WTC11 (cell line): ENCODE results near the gene NANOS2. TPM values are rescaled to one million over a fixed set of nuclear protein-coding genes. Genes with fewer than 3 reads are reported as not detected.
A peak's percentile ranks its signal among the peaks of the same experiment; 100 is the strongest.

Experiments
- ATAC-seq: fragments of 200-7000 bp; cut with Tn5 transposase; 2 replicates; pipeline ENCODE4 v1.10.0; 2021; ENCODE audit warnings: mild to moderate bottlenecking, moderate library complexity
- CTCF ChIA-PET: fragments of 300-600 bp; sonication (Branson Sonifier 250); formaldehyde crosslinking; loops from one replicate; lab custom pipeline; 2021; ENCODE audit warnings: antibody characterized with exemption; lab: Charles Lee
- POLR2A ChIA-PET: fragments of 350-600 bp; sonication (Branson Sonifier 250); formaldehyde crosslinking; loops from one replicate; lab custom pipeline; 2021; ENCODE audit warnings: antibody characterized with exemption; lab: Charles Lee
- DNase-seq: peaks from one replicate; pipeline ENCODE4 v3.0.0; 2021; ENCODE audit warnings: low spot score
- H3K27ac Mint-ChIP-seq: 2 replicates; pipeline ENCODE4 v1.8.0; 2021; ENCODE audit warnings: mixed read lengths
- H3K27me3 Mint-ChIP-seq: 2 replicates; pipeline ENCODE4 v1.8.0; 2021; ENCODE audit warnings: low read depth, mild to moderate bottlenecking, moderate library complexity, mixed read lengths
- H3K36me3 Mint-ChIP-seq: 2 replicates; pipeline ENCODE4 v1.8.0; 2021; ENCODE audit warnings: mixed read lengths
- H3K4me1 Mint-ChIP-seq: 2 replicates; pipeline ENCODE4 v1.8.0; 2022; ENCODE audit warnings: mixed read lengths
- H3K4me3 Mint-ChIP-seq: 2 replicates; pipeline ENCODE4 v1.8.0; 2021; ENCODE audit warnings: mild to moderate bottlenecking, moderate library complexity, mixed read lengths
- H3K9me3 Mint-ChIP-seq: 2 replicates; pipeline ENCODE4 v1.8.0; 2021; ENCODE audit warnings: mixed read lengths
- CDX4 ChIP-seq: fragments of 250-450 bp; sonication (Bioruptor Pico); IDR thresholded peaks from 2 replicates; pipeline ENCODE4 v1.9.0; 2021; ENCODE audit warnings: moderate library complexity, mild to moderate bottlenecking, inconsistent platforms, borderline replicate concordance
- CREM ChIP-seq: sonication (generic); formaldehyde crosslinking; IDR thresholded peaks from 2 replicates; pipeline ENCODE4 v1.8.1; 2022; ENCODE audit warnings: mild to moderate bottlenecking, missing genetic modification reagents, moderate library complexity
- E2F4 ChIP-seq: sonication (generic); formaldehyde crosslinking; IDR thresholded peaks from 2 replicates; pipeline ENCODE4 v1.8.1; 2022; ENCODE audit warnings: low read depth, mild to moderate bottlenecking, moderate library complexity, missing genetic modification reagents, borderline replicate concordance
- ETV6 ChIP-seq: sonication (generic); formaldehyde crosslinking; IDR thresholded peaks from 2 replicates; pipeline ENCODE4 v1.8.1; 2022; ENCODE audit warnings: mild to moderate bottlenecking, missing genetic modification reagents
- FOXJ3 ChIP-seq: sonication (generic); formaldehyde crosslinking; IDR thresholded peaks from 2 replicates; pipeline ENCODE4 v1.9.0; 2021; ENCODE audit warnings: missing genetic modification reagents, mild to moderate bottlenecking, borderline replicate concordance
- IRF2 ChIP-seq: sonication (generic); formaldehyde crosslinking; IDR thresholded peaks from 2 replicates; pipeline ENCODE4 v1.8.0; 2022; ENCODE audit warnings: low read depth, missing genetic modification reagents, borderline replicate concordance
- JAZF1 ChIP-seq: fragments of 250-450 bp; sonication (Bioruptor Pico); IDR thresholded peaks from 2 replicates; pipeline ENCODE4 v1.9.0; 2021; ENCODE audit warnings: moderate library complexity, mild to moderate bottlenecking, inconsistent platforms
- KAT7 ChIP-seq: sonication (generic); formaldehyde crosslinking; IDR thresholded peaks from 2 replicates; pipeline ENCODE4 v1.8.1; 2023; ENCODE audit warnings: missing genetic modification reagents, mild to moderate bottlenecking, borderline replicate concordance
- MLX ChIP-seq: sonication (generic); formaldehyde crosslinking; IDR thresholded peaks from 2 replicates; pipeline ENCODE4 v1.8.1; 2023; ENCODE audit warnings: mild to moderate bottlenecking, missing genetic modification reagents, moderate library complexity
- NFE2L1 ChIP-seq: sonication (generic); formaldehyde crosslinking; IDR thresholded peaks from 2 replicates; pipeline ENCODE4 v1.8.1; 2023; ENCODE audit warnings: missing genetic modification reagents
- NFYB ChIP-seq: sonication (generic); formaldehyde crosslinking; conservative IDR thresholded peaks from 2 replicates; pipeline ENCODE4 v1.8.0; 2022; ENCODE audit warnings: low read depth, missing genetic modification reagents
- NR2C2 ChIP-seq: sonication (generic); formaldehyde crosslinking; IDR thresholded peaks from 2 replicates; pipeline ENCODE4 v1.8.0; 2022; ENCODE audit warnings: mild to moderate bottlenecking, missing genetic modification reagents
- OVOL2 ChIP-seq: fragments of 250-450 bp; sonication (Bioruptor Pico); IDR thresholded peaks from 2 replicates; pipeline ENCODE4 v1.9.0; 2021; ENCODE audit warnings: mild to moderate bottlenecking, borderline replicate concordance
- RELA ChIP-seq: sonication (generic); formaldehyde crosslinking; IDR thresholded peaks from 2 replicates; pipeline ENCODE4 v1.8.1; 2022; ENCODE audit warnings: missing genetic modification reagents, mild to moderate bottlenecking, borderline replicate concordance
- ZBTB21 ChIP-seq: sonication (generic); formaldehyde crosslinking; IDR thresholded peaks from 2 replicates; pipeline ENCODE4 v1.8.1; 2023; ENCODE audit warnings: mild to moderate bottlenecking, missing genetic modification reagents, borderline replicate concordance
- ZBTB43 ChIP-seq: sonication (generic); formaldehyde crosslinking; IDR thresholded peaks from 2 replicates; pipeline ENCODE4 v1.8.1; 2023; ENCODE audit warnings: mild to moderate bottlenecking, missing genetic modification reagents
- ZNF121 ChIP-seq: sonication (generic); formaldehyde crosslinking; IDR thresholded peaks from 2 replicates; pipeline ENCODE4 v1.8.0; 2023; ENCODE audit warnings: missing genetic modification reagents
- ZNF232 ChIP-seq: sonication (generic); formaldehyde crosslinking; IDR thresholded peaks from 2 replicates; pipeline ENCODE4 v1.8.0; 2022; ENCODE audit warnings: mild to moderate bottlenecking, missing genetic modification reagents
- ZNF317 ChIP-seq: sonication (generic); formaldehyde crosslinking; IDR thresholded peaks from 2 replicates; pipeline ENCODE4 v1.8.1; 2023; ENCODE audit warnings: low read depth, mild to moderate bottlenecking, moderate library complexity, missing genetic modification reagents, borderline replicate concordance
- ZNF396 ChIP-seq: fragments of 250-450 bp; sonication (Bioruptor Pico); IDR thresholded peaks from 2 replicates; pipeline ENCODE4 v1.8.0; 2021; ENCODE audit warnings: mild to moderate bottlenecking, moderate library complexity, borderline replicate concordance
- total RNA-seq: library from RNA; stranded (reverse); gene quantifications from 3 replicates; pipeline ENCODE4 v1.2.3, GENCODE V29; 2021
- TF ChIP-seq, protein P1 (sequence below): sonication (generic); formaldehyde crosslinking; IDR thresholded peaks from 2 replicates; pipeline ENCODE4 v1.8.0; 2023; ENCODE audit warnings: missing genetic modification reagents
- TF ChIP-seq, protein P2 (sequence below): sonication (generic); formaldehyde crosslinking; IDR thresholded peaks from 2 replicates; pipeline ENCODE4 v1.8.1; 2022; ENCODE audit warnings: missing genetic modification reagents, borderline replicate concordance
- TF ChIP-seq, protein P3 (sequence below): sonication (generic); formaldehyde crosslinking; IDR thresholded peaks from 2 replicates; pipeline ENCODE4 v1.8.1; 2023; ENCODE audit warnings: mild to moderate bottlenecking, missing genetic modification reagents

NANOS2 gene
- total RNA-seq, 1 experiment from 2014 or later, result 0.13 TPM

GRCh38 chr19:45953676-45954075 lies 39.1 kb upstream of the NANOS2 start:
- 0 out of 2 replicates have a peak overlapping the region, but pooled peaks have one; percentile 85 for H3K27ac Mint-ChIP-seq
- ATAC-seq (no peak), DNase-seq (no peak)
- TF ChIP-seq ZNF317 (CRISPR knock-in tag), result no peak
- TF ChIP-seq, protein P1, sequence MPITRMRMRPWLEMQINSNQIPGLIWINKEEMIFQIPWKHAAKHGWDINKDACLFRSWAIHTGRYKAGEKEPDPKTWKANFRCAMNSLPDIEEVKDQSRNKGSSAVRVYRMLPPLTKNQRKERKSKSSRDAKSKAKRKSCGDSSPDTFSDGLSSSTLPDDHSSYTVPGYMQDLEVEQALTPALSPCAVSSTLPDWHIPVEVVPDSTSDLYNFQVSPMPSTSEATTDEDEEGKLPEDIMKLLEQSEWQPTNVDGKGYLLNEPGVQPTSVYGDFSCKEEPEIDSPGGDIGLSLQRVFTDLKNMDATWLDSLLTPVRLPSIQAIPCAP (CRISPR knock-in tag), result no peak
- no peak for TF ChIP-seq NR2C2 (CRISPR knock-in tag)
- no peak for TF ChIP-seq IRF2 (CRISPR knock-in tag)
- TF ChIP-seq E2F4, result no peak
- TF ChIP-seq, protein P2, sequence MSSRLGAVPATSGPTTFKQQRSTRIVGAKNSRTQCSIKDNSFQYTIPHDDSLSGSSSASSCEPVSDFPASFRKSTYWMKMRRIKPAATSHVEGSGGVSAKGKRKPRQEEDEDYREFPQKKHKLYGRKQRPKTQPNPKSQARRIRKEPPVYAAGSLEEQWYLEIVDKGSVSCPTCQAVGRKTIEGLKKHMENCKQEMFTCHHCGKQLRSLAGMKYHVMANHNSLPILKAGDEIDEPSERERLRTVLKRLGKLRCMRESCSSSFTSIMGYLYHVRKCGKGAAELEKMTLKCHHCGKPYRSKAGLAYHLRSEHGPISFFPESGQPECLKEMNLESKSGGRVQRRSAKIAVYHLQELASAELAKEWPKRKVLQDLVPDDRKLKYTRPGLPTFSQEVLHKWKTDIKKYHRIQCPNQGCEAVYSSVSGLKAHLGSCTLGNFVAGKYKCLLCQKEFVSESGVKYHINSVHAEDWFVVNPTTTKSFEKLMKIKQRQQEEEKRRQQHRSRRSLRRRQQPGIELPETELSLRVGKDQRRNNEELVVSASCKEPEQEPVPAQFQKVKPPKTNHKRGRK (CRISPR knock-in tag), result no peak
- TF ChIP-seq MLX, result no peak
- TF ChIP-seq ZBTB43, result no peak
- TF ChIP-seq NFYB (CRISPR knock-in tag), result no peak
- TF ChIP-seq ZNF396 (CRISPR knock-in tag), result no peak
- TF ChIP-seq, protein P3, sequence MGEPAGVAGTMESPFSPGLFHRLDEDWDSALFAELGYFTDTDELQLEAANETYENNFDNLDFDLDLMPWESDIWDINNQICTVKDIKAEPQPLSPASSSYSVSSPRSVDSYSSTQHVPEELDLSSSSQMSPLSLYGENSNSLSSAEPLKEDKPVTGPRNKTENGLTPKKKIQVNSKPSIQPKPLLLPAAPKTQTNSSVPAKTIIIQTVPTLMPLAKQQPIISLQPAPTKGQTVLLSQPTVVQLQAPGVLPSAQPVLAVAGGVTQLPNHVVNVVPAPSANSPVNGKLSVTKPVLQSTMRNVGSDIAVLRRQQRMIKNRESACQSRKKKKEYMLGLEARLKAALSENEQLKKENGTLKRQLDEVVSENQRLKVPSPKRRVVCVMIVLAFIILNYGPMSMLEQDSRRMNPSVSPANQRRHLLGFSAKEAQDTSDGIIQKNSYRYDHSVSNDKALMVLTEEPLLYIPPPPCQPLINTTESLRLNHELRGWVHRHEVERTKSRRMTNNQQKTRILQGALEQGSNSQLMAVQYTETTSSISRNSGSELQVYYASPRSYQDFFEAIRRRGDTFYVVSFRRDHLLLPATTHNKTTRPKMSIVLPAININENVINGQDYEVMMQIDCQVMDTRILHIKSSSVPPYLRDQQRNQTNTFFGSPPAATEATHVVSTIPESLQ (CRISPR knock-in tag), result no peak
- no peak for TF ChIP-seq ZNF121
- TF ChIP-seq RELA (CRISPR knock-in tag), result no peak
- POLR2A ChIA-PET, result no interaction called here
- peaks cover 4% of the 10 kb centered on the region; the same call in 1 of the 2 replicates for H3K36me3 Mint-ChIP-seq
- peaks cover 6% of the 10 kb centered on the region; the same call in 1 of the 2 replicates for H3K4me1 Mint-ChIP-seq
- H3K4me3 Mint-ChIP-seq, result 0 out of 2 replicates have a peak overlapping the region, but pooled peaks have one; percentile 78
- CTCF ChIA-PET, result interaction anchor here (0.7 to 2.1 kb wide), 4 partner anchors 18 to 75 kb away, joined by 4 to 12 read pairs (median 6); no protein-coding TSS in a partner anchor
- peaks cover 8% of the 10 kb centered on the region for H3K9me3 Mint-ChIP-seq
- peaks cover 73% of the 10 kb centered on the region for H3K27me3 Mint-ChIP-seq

- Mint-ChIP-seq H3K27ac (peak overlapping the region; percentile 85), H3K4me3 (peak overlapping the region; percentile 78), H3K4me1 (peaks cover 6% of the 10 kb centered on the region; the same call in 1 of the 2 replicates), H3K36me3 (no peaks in the 10 kb centered on the region), H3K9me3 (peaks cover 8% of the 10 kb centered on the region), H3K27me3 (peaks cover 72% of the 10 kb centered on the region)
- POLR2A ChIA-PET, result interaction anchor here (0.6 to 1.0 kb wide), 3 partner anchors 8 to 20 kb away, joined by 3 to 4 read pairs (median 3); no protein-coding TSS in a partner anchor
- peak; percentile 92 for ATAC-seq
- CTCF ChIA-PET, result interaction anchor here (0.6 to 2.1 kb wide), 17 partner anchors 8 to 183 kb away, joined by 3 to 20 read pairs (median 4); partner anchors contain the start of genes MYPOP and NOVA2
- DNase-seq, result peak; percentile 95
- TF ChIP-seq ZBTB43, result peak; percentile 83; the same call in 1 of the 2 replicates
- TF ChIP-seq KAT7 (CRISPR knock-in tag), result no peak
- TF ChIP-seq CREM (CRISPR knock-in tag), result 0 out of 2 replicates have a peak, but pooled peaks have one; percentile 16
- TF ChIP-seq RELA (CRISPR knock-in tag), result 0 out of 2 replicates have a peak, but pooled peaks have one; percentile 78
- TF ChIP-seq CDX4 (CRISPR knock-in tag), result no peak
- TF ChIP-seq ZNF232, result peak; percentile 95
- peak; percentile 26 for TF ChIP-seq ZBTB21
- TF ChIP-seq OVOL2 (CRISPR knock-in tag), result no peak
- 0 out of 2 replicates have a peak, but pooled peaks have one; percentile 55 for TF ChIP-seq NFE2L1 (CRISPR knock-in tag)
- TF ChIP-seq ETV6 (CRISPR knock-in tag), result peak; percentile 94
- TF ChIP-seq JAZF1, result no peak
- TF ChIP-seq ZNF317 (CRISPR knock-in tag), result no peak
- no peak for TF ChIP-seq FOXJ3 (CRISPR knock-in tag)
Observed at GRCh38 chr19:45952686-45953505, 38.3 kb upstream of the NANOS2 start.
